GM10266 (cell line): ENCODE data around the gene CCDC127.

Experiments used
- DNase-seq: peaks from one replicate; pipeline ENCODE4 v3.0.0; 2012; ENCODE audit errors: extremely low spot score
- TF ChIP-seq, protein P1 (sequence below): IDR thresholded peaks from 2 replicates; pipeline ENCODE4 v1.5.1; 2012; ENCODE audit warnings: mild to moderate bottlenecking, low read depth; ENCODE audit not compliant: control insufficient read depth, insufficient read depth; ENCODE audit errors: missing control alignments

CCDC127 gene

GRCh38 chr5:157126-157715 lies 60.7 kb downstream of the CCDC127 start:
- TF ChIP-seq, protein P1, sequence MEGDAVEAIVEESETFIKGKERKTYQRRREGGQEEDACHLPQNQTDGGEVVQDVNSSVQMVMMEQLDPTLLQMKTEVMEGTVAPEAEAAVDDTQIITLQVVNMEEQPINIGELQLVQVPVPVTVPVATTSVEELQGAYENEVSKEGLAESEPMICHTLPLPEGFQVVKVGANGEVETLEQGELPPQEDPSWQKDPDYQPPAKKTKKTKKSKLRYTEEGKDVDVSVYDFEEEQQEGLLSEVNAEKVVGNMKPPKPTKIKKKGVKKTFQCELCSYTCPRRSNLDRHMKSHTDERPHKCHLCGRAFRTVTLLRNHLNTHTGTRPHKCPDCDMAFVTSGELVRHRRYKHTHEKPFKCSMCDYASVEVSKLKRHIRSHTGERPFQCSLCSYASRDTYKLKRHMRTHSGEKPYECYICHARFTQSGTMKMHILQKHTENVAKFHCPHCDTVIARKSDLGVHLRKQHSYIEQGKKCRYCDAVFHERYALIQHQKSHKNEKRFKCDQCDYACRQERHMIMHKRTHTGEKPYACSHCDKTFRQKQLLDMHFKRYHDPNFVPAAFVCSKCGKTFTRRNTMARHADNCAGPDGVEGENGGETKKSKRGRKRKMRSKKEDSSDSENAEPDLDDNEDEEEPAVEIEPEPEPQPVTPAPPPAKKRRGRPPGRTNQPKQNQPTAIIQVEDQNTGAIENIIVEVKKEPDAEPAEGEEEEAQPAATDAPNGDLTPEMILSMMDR, result no peak
- no peak for DNase-seq

DNA sequence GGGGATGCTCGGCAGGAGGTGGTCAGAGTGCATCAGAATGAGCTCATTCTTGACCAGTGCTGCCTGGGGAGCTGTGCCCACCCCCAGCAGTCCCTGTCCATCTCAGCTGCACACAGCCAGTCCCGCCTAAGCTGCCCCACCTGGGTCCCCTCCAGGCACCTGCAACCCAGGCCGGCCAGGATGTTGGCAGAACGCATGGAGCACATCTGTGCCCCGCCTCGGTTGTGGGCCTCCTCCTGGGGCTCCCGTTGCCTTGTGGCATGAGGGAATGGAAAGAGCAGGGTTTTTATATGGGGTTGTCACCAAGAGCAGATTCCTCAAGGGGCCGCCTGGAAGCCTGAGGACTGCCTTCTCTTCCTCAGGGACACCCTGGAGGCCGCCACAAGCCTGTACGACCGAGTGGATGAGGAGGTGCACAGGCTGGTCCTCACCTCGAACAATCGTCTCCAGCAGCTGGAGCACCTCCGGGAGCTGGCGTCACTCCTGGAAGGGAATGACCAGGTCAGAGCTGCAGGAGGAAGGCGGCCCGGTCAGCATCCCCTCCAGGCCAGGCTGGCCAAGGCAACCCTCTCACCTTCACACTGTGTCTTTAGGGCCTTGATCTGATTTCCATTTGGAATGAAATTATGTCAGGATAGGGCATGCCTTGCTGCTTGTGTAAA lies 61.4 kb downstream of the CCDC127 start:
- no peak for DNase-seq
- TF ChIP-seq, protein P1, result no peak

- TF ChIP-seq, protein P1, result no peak
- no peak for DNase-seq
Measured at GRCh38 chr5:155651-156410, 62.1 kb downstream of the CCDC127 start.

DNA sequence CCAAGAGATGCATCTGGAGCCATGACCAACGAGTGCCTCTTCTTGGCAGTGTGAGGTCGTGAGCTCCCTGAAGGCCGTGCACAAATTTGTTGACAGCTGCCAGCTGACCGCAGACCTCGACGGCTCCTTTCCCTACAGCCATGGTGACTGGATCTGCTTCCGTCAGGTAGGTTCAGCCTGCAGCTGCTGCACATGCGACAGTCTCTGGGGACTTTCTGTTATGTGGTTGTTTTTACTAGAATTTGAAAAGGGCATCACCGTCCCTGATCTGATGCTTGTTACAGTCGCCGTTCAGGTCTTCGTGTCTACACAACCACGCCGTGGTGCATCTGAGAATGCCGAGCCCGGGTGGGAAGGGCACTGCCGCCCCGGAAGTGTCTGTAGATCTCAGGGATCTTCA lies 63.1 kb downstream of the CCDC127 start:
- TF ChIP-seq, protein P1, result no peak

GRCh38 chr5:154236-154635 lies 63.7 kb downstream of the CCDC127 start:
- no peak for DNase-seq
- TF ChIP-seq, protein P1, result no peak

More for the DNA sequence above, 63.1 kb downstream of the CCDC127 start:
- DNase-seq, result no peak

GRCh38 chr5:153256-153655 lies 64.7 kb downstream of the CCDC127 start:
- no peak for DNase-seq
- TF ChIP-seq, protein P1, result no peak

DNA sequence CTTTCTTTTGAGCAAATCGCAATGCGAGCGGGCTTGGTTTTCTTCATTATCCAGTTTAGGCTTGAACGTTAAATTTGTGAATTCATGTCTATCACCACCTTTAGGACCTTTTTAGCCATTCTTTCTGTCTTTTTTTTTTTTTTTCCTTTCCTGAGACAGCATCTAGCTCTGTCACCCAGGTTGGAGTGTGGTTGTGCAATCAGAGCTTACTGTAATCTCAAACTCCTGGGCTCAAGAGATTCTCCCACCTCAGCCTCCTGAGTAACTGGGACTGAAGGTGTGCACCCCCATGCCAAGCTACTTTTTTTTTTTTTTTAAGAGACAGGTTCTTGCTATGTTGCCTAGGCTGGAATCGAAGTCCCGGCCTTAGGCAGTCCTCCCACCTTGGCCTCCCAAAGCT lies 65.9 kb downstream of the CCDC127 start:
- DNase-seq, result no peak
- TF ChIP-seq, protein P1, result no peak
